Osteocyte (in vitro differentiated cells): Measurements from ENCODE around the gene ENTPD3. TPM values are rescaled to one million over a fixed set of nuclear protein-coding genes. Genes with fewer than 3 reads are reported as not detected.

ENCODE experiments used
- DNase-seq: peaks from one replicate; pipeline ENCODE4 v3.0.0; 2021; ENCODE audit warnings: mixed read lengths; ENCODE audit not compliant: unreplicated experiment; ENCODE audit errors: extremely low spot score
- H3K27ac Mint-ChIP-seq: one replicate; pipeline ENCODE4 v1.8.0; 2021; ENCODE audit warnings: mild to moderate bottlenecking, mixed read lengths; ENCODE audit not compliant: unreplicated experiment
- H3K27me3 Mint-ChIP-seq: one replicate; pipeline ENCODE4 v1.8.0; 2021; ENCODE audit warnings: mixed read lengths; ENCODE audit not compliant: unreplicated experiment
- H3K36me3 Mint-ChIP-seq: one replicate; pipeline ENCODE4 v1.8.0; 2021; ENCODE audit warnings: mixed read lengths; ENCODE audit not compliant: unreplicated experiment
- H3K4me1 Mint-ChIP-seq: one replicate; pipeline ENCODE4 v1.8.0; 2021; ENCODE audit warnings: mixed read lengths; ENCODE audit not compliant: unreplicated experiment
- H3K4me3 Mint-ChIP-seq: one replicate; pipeline ENCODE4 v1.8.0; 2021; ENCODE audit warnings: mild to moderate bottlenecking, moderate library complexity, mixed read lengths; ENCODE audit not compliant: unreplicated experiment
- H3K9me3 Mint-ChIP-seq: one replicate; pipeline ENCODE4 v1.8.0; 2021; ENCODE audit warnings: mixed read lengths; ENCODE audit not compliant: unreplicated experiment
- CTCF ChIP-seq: fragments of 200-600 bp; sonication (generic); IDR thresholded peaks from 2 replicates; pipeline ENCODE4 v1.5.0; 2021; ENCODE audit warnings: antibody characterized with exemption, mild to moderate bottlenecking, moderate library complexity
- total RNA-seq: library from RNA; stranded (reverse); gene quantifications from 2 replicates; pipeline ENCODE4 v1.2.1, GENCODE V29; 2021

The ENTPD3 gene
- total RNA-seq, 1 donor from 2014 or later: not detected

GRCh38 chr3:40398346-40398745, 11.4 kb downstream of the ENTPD3 start:
- Mint-ChIP-seq H3K4me1 (no peaks in the 10 kb centered on the region), H3K4me3 (no peak overlapping the region), H3K36me3 (no peaks in the 10 kb centered on the region), H3K27ac (no peak overlapping the region), H3K9me3 (no peaks in the 10 kb centered on the region), H3K27me3 (no peaks in the 10 kb centered on the region)
- no peak for DNase-seq
- TF ChIP-seq CTCF: no peak

GRCh38 chr3:40404591-40405198, 17.7 kb downstream of the ENTPD3 start:
- no peak overlapping the region for H3K27ac Mint-ChIP-seq
- DNase-seq: no peak
- H3K36me3 Mint-ChIP-seq: no peaks in the 10 kb centered on the region
- no peak overlapping the region for H3K4me3 Mint-ChIP-seq
- no peaks in the 10 kb centered on the region for H3K4me1 Mint-ChIP-seq
- TF ChIP-seq CTCF: no peak
- H3K9me3 Mint-ChIP-seq: no peaks in the 10 kb centered on the region
- H3K27me3 Mint-ChIP-seq: no peaks in the 10 kb centered on the region

GRCh38 chr3:40407007-40407406, 20.0 kb downstream of the ENTPD3 start:
- Mint-ChIP-seq H3K36me3 (no peaks in the 10 kb centered on the region), H3K4me3 (no peak overlapping the region), H3K4me1 (no peaks in the 10 kb centered on the region), H3K9me3 (no peaks in the 10 kb centered on the region), H3K27ac (no peak overlapping the region), H3K27me3 (no peaks in the 10 kb centered on the region)
- no peak for TF ChIP-seq CTCF
- no peak for DNase-seq

DNA sequence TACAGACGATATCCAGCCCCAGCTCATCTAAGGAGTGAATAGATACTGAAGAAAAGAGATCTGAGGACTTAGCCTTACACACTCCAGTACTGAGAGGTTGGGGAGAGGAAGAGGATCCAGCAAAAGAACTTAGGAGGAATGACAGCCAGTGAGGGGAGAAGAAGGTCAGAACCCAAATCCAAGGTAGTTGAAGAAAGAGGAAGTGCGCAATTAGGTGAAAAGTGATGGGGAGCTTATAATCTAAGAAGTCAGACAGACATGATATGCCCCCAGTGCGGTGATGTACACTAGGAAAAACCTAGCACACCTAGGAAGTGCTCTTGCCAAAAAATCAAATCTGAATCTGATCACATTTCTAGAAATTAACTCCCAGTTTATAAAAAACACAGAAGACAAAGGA, 20.6 kb downstream of the ENTPD3 start:
- no peak for DNase-seq
- no peaks in the 10 kb centered on the region for H3K27me3 Mint-ChIP-seq
- no peaks in the 10 kb centered on the region for H3K9me3 Mint-ChIP-seq
- H3K4me3 Mint-ChIP-seq: no peak overlapping the region
- no peak overlapping the region for H3K27ac Mint-ChIP-seq
- no peaks in the 10 kb centered on the region for H3K36me3 Mint-ChIP-seq
- H3K4me1 Mint-ChIP-seq: no peaks in the 10 kb centered on the region
- TF ChIP-seq CTCF: no peak

- Mint-ChIP-seq H3K4me3 (no peak overlapping the region), H3K4me1 (no peaks in the 10 kb centered on the region), H3K9me3 (no peaks in the 10 kb centered on the region), H3K27me3 (peaks cover 12% of the 10 kb centered on the region), H3K27ac (no peak overlapping the region), H3K36me3 (no peaks in the 10 kb centered on the region)
- DNase-seq: no peak
- no peak for TF ChIP-seq CTCF
Measured at GRCh38 chr3:40414270-40414669, 27.3 kb downstream of the ENTPD3 start.
